GM18511 (cell line): ENCODE results near the gene DIAPH1.
A peak's percentile ranks its signal among the peaks of the same experiment; 100 is the strongest.

ENCODE experiments used
- ATAC-seq: cut with Tn5 transposase; IDR thresholded peaks from one replicate; pipeline ENCODE4 v1.9.1; 2021; ENCODE audit warnings: mild to moderate bottlenecking, moderate library complexity; ENCODE audit not compliant: unreplicated experiment

The DIAPH1 gene

DNA sequence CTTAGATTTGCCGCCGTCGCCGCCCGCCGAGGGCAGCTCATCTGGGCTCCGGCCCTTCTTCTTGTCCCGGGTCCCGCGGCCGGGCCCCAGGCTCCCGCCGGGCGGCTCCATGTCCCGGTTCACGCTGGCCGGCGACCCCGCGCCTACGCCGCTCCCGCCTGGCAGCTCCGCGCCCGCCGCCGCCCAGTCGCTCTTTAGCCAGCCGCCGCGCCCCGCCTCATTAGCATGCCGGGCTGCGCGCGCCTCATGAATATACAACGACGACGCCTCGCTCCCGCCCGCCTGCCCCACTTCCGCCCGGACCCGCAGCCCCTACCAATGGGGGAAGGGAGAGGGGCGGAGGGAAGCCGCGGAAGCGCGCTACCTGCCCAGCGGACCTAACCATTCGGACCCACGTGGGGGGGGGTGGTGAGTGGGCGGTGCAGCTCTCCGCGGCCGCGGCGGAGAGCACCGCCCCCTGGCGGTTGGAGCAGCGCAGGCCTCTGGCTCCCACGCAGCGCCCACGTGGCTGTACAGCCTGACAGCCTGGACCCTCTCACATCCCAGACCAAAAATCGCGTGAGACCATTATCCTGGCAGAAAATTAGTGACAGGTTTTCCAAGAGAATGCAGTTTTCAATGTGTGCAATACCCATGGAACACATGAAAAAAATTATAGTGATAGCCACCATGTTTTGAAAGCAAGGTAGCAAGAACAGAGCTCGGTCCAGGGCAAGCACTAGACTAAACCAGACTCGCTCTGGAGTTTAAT lies at the start of gene DIAPH1:
Gene DIAPH1, minus strand, starts transcription at position 197 of the 751 bp plus-strand sequence. Its CDS starts 86 bp downstream, at position 111.
- peak; percentile 84 for ATAC-seq

DNA sequence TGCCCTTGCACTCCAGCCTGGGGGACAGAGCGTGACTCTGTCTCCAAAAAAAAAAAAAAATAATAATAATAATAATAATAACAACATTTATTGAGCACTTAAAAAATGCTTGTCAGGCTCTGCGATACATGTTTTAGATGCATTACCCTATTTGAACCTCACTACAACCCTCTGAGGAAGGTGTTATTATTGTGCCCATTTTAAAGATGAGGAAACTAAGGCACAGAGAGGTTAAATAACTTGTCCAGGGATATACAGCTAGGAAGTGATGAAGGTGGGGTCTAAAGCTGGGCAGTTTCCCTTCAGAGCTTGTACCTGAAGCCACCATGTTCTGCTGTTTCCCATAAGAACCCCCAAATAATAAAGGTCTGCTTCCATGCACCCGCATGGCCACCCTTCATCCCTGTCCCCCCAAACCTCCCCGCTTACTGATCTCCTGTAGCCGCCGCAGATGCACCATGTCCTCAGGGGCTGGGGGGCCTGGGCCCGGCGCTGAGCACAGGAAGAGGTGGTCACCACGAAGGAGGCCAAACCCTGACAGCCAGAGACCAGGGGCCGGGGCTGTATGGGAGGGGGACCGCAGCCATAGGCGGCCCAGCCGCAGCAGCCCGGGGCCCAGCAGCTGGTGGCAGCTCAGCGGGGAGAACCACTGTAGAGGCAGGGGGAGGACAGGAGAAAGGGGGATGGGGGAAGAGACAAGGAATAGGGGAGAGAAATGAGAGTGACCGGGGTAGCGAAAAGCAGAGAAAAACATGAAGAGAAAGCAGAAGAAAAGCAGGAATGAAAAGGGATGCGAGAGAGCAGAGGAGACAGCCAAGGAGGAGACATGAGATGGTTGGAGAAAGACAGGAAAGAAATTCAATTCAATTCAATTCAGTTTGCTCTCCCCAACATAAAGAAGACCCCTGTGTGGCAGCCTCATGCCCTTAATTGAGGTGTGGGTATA lies 47.5 kb upstream of the DIAPH1 start:
- ATAC-seq: no peak

DNA sequence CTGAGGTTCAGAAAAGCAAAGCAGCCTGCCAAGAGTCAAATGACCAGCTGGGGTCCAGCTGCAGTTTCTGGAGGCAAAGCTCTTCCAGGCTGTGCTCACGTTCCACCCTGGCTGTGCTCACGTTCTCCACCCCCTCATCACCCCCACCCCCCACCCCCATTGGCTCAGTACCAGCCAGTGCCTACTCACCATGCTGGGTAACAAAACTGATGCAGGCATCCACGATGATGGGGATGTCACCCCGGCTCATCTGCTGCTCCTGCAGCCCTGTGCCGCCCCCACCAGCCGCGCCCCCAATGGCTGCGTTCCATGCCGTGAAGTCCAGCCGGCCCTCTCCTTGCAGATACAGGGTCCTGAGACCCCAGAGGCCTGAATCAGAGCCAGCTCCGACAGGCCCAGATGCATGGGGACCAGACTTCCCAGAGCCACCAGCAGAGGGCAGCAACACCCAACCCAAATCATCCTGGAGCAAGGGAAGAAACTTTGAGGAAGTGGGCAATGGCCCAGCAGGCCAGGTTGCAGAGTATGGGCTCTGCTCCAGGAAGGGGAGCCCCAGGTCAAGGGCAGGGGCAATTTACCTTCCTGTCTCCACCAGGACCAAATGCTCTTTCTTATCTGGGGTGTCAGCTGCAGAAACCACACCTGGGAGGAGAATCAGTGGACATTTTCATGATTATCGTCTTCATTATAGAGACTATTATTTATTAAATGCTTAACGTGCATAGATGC lies 46.1 kb upstream of the DIAPH1 start:
- ATAC-seq: peak; percentile 98

DNA sequence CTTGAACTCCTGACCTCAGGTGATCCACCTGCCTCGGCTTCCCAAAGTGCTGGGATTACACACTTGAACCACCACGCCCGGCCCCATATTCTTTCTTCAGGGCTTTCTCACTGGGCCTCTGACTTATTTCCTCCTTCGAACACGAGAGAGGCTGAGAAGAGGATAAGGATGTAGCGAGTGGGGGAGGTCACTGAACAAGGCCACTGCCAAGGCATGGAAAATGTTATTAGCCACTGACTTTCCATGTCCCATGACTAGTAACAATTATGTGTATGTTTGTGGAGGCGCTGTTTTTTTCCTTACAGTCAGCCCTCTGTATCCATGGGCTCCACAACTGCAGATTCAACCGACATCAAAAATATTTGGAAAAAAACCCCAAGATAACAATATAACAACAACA lies 44.7 kb upstream of the DIAPH1 start:
- ATAC-seq: no peak

DNA sequence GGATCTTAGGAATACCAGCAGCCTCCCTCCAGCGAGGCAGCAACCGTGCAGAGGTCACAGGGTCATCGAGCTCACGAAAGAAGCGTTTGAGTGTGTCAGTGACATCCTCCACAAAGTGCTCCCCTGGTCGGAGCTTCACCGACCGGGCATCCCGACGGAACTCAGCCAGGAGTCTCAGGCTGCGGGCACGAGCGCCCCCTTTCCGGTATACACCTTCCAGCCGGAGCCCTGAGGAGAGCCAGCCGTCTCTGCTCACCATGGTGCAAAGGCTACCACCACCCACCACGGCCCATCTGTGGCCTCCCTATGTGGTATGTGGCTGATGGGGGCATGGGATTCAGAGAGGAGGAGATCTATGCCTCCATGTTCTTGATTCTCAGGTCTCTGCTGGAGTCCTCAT lies 43.2 kb upstream of the DIAPH1 start:
- no peak for ATAC-seq

DNA sequence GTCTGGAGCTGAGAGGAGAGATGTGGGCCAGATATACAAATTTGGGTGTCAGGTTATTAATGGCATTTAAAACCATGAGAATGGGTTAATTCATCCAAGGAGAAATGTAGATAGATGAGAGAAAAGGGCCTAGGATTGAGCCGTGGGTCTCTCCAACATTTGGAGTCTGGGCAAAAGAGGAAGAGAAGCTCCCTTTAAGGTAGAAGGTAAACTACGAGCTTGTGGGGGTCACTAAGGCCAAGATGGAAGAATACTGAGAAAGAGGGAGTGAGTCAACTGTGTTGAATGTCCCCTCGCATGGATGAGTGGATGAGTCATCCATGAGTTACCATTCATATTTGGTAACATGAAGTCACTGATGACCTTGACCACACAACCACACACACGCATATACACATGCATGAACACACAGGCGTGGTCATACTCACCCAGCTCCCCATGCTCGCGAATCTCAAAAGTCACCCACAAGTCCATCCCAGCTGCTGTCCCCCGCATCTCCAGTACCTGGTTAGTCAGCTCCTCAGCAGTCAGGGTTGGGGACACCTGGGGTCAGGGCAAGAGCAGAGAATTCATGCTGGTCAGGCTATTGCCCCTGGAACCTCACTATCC lies 39.2 kb upstream of the DIAPH1 start:
- ATAC-seq: peak; percentile 84

DNA sequence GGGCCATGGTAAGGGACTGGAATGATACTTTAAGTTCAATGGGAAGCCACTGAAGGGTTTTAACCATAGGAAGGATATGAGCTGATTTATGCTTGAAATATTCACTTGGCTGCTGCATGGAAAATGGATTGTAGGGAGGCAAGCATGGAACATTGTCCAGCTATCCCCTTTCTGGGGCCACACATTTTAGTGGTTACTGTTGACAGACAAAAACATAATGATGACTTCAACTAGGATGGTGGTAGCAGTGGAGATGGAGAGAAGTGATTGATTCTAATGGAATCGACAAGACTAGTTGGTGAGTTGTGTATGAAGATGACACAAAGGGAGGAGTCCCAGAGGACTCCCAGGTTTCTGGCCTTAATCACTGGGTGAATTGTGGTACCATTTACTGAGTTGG lies 38.6 kb upstream of the DIAPH1 start:
- no peak for ATAC-seq

DNA sequence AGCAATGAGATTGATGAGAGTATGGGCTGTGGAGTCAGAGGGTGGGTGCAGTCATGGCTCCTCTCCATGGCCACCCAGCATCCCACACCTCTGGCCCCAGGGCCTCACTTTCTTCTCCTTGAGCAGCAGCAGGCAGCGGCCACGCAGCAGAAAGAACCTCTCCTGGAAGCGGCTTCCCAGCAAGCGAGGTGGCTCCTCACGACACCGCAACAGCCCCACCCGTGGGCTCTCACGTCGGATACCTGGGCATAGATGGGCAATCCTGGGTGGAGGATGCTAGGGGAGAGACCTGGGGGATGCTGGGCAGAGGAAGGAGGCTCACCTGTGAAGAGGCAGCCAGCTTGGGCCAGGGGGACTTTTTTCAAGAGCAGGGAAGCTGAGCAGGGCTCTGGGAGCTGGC lies 37.6 kb upstream of the DIAPH1 start:
- ATAC-seq: no peak

DNA sequence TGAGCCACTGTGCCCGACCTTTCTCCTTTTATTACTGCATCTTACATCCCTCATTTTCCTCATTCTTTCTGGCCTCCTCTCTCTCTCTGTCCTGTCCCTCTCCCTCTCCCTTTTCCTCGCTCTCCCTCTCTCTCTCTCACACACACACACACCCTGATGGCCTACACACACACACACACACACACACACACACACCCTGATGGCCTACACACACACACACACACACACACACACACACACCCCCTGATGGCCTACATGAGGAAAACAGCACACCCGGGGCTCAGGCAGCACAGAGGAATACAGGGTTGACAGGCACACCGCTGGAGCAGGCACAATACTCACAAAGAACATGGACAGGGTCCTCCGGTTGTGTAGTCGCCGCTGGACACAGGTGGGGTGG lies 36.2 kb upstream of the DIAPH1 start:
- no peak for ATAC-seq

DNA sequence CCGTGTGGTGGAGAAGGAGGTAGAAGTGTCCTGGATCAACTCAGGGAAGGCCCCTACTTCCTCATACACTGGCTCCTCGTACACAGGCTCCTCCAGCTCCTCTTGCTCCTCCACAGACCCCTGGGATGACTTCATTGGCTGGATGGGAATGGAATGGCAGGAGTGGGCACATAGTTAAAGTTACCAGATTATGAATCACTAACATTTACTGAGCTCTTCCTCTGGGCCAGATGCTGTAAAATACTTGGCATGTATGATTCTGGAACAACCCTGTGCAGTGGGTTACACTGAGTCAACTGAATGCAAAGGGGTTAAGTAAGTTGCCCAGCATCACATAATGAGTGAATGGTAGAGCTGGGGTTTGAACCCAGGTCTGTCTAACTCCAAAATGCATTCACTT lies 35.5 kb upstream of the DIAPH1 start:
- no peak for ATAC-seq

DNA sequence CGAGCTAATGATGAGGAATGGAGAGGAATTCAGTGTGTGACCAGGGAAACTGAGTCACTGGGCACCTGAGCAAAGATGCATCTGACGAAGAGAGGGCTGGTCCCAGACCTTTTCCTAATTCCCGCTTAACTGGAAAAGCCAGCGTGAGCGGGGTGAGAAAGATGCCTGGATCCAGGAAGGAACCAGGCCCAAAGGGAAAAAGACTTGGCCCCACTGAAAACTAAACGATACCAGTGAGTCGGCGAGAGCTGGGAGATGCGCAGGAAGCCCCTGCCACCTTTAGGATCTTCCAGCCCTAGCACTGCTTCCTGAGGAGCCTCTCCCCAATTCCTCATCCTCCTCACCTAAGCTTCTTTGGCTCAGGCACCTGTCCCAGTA lies 32.9 kb upstream of the DIAPH1 start:
- ATAC-seq: no peak

DNA sequence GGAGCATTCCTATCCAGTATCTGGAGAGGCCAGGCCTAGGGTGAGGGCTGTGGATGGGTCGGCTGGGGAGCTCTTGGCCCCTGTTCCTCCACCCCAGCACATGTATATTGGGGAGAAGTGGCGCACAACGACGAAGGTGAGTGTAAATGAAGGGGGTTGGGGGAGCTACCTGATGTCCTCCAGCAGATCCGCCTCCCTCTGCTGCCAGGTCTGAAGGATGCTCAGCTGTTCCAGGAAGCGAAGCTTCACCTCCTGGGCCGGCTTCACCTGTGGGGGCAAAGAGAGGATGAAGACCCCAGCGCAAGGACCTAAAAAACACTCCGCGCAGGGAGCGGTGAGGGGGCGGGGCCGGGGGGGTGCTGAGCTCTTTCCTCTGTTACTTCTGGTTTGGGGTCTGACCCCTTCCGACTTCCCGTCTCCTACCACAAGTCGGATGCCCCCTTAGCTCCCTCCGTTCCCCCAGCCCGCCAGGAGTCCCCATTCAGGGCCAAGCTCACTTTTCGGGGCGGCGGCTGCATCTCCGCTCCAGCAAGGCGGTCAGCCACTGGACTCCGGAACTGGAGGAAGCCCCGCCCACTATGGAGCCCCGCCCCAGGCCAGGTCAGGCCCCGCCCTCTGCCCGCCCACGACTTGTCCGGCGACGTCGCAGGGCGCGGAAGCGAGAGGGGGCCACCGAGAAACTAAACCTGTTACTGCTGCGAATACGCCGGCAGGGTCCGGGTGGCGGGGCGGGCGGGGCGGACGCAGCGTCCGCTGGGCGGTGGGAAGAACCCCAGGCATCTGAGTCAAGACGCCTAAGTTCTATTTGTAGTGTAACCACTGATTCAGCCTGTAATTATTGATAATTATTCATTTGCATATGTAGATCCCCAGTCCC lies 32.3 kb upstream of the DIAPH1 start, which contains the start of gene FCHSD1:
Gene FCHSD1, minus strand, starts transcription at position 568 of the 877 bp plus-strand sequence. Its CDS starts 50 bp downstream, at position 518.
- peak; percentile 98 for ATAC-seq

DNA sequence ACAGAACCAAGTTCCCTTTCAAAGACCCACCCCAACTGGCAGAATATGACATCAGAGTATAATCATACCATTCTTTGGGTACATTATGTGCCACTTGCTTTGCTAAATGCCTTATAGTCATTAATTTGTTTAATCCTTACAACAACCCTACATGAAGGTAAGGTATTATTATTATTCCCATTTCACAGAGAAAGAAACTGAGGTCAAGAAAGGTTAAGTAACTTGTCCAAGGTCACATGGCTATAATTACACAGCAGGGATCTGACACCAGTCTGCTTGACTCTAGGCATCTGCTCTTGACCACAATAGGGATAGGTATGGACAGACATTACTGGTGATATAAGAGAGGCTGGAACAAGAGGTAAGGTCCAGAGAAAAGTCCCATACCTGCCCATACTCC lies 31.2 kb upstream of the DIAPH1 start:
- no peak for ATAC-seq

DNA sequence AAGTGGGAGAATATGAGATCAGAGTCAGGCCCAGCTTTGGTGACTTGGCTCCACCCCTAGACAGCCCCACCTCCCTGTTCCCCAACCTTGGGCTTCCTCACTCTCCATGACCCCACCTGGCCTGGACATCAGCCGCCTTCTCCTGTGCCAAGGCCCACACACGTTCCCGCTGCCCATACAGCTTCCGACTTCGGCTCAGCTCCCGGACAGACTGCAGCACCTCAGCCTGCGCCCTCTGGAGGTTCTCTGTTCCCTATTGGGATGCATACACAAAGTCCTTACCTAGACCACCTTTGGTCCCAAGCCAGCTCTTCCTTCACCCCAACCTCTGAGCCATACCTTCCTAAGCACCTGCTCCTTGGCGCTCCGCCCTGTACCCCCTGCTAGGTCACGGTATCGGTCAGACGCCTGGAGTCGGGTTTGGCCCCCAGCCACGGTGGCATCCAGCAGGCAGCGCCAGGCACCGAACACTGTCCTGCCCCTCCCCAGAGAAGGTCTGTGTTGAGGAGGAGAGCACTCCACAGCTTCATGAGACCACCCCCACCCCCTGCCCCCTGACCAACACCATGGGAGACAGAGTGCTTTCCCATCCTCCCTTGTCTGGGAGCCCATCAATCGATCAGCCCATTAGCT lies 30.4 kb upstream of the DIAPH1 start:
- ATAC-seq: no peak

DNA sequence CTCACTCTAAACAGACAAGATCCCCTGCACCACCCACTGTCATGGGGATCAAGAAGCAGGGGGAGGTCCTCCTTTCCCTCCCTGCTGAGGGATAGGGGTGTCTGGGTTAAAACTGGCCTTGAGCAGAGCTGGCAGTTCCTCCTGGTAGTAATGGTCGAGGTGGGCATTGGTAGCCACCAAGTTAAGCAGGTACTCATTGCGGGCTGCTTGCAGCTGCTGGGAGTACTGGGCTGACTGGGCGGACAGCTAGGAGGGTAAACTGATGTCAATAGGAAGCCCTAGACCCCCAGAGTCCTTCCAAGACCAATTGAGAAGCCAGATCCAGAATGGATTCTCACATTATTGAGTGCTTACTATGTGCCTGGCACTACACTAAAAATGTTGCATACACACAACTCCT lies 29.1 kb upstream of the DIAPH1 start:
- ATAC-seq: no peak

DNA sequence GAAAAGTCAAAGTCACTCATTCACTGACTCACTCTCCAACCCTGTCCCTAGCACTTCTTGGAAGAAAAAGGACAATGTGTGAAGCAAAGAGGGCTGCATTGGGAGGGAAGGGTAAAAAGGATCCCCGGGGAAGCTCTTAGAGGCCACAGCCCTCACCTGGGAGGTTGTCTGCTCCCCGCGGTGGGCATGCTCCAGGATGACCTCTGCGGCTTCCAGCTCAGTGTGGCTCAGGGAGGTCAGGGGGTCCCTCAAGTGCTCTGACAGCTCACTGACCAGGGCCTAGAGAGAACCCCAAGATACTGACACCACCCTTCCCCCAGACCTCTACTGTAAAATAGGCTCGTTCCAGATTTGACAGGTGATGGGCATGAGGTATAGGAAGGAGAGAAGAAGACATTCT lies 28.4 kb upstream of the DIAPH1 start:
- ATAC-seq: no peak

DNA sequence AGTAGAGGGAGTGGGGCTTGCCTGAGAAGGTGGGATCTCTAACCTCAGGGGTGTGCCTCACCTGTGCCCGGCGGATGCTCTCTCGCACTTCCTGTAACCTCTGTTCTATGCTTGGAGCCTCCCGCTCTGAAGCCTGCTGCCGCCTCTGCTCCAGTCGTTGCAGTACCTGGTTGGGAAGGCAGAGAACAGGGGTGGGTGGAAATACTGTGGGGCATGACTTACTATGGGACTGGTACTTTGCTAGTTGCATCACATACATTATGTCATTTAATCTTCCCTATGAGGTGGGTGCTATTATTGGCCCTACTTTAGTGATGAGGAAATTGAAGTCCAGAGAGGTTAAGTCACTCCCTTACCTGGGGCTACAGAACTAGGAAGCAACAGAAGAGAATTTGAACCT lies 27.2 kb upstream of the DIAPH1 start:
- ATAC-seq: no peak

DNA sequence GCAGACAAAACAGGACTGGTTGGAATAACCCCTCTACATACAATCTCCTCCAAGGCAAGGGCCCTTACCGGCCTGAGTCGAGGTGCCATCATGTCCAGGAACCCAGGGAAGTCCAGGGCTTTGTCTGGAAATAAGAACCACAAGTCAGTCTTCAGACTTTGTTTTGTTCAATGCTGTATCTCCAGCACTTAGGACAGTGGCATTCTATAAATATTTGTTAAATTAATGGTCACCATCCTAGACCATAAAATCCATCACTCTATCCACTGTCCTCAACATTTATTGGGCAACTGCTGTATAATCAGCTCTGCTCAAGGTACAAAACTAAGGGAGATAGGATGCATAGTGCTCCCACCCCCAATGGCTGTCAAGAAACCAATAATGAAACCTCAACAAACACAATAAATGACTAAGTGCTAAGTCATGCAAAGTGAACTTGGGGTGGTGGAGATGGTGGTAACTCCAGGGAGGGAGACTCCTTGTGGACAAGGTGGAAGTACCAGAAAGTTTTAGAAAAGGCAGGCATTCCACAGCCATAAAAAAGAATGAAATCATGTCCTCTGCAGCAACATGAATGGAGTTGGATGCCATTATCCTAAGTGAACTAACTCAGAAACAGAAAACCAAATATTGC lies 23.0 kb upstream of the DIAPH1 start:
- peak; percentile 48 for ATAC-seq

DNA sequence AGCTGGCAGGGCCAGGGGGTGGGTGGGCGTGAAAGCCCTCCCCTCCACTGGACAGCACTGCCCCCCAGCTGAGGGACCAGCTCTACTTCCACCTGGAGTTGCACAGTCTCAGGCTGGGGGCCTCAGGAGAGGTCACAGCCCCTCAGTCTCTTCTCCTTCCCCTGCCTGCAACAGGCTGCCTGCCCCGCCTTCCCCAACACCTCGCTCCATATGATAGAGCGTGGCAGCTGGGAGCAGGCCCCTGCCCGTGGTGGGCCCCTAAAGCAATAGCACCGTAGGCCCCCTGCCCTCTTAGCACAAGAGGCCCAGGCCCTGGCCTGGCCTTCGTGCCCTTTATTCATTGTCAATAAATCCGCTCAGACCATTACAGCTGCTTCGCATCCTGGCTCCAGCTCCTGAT lies 21.9 kb upstream of the DIAPH1 start:
- no peak for ATAC-seq
